ENCODE measurements around the gene SLC24A3.

SLC24A3 gene

DNA sequence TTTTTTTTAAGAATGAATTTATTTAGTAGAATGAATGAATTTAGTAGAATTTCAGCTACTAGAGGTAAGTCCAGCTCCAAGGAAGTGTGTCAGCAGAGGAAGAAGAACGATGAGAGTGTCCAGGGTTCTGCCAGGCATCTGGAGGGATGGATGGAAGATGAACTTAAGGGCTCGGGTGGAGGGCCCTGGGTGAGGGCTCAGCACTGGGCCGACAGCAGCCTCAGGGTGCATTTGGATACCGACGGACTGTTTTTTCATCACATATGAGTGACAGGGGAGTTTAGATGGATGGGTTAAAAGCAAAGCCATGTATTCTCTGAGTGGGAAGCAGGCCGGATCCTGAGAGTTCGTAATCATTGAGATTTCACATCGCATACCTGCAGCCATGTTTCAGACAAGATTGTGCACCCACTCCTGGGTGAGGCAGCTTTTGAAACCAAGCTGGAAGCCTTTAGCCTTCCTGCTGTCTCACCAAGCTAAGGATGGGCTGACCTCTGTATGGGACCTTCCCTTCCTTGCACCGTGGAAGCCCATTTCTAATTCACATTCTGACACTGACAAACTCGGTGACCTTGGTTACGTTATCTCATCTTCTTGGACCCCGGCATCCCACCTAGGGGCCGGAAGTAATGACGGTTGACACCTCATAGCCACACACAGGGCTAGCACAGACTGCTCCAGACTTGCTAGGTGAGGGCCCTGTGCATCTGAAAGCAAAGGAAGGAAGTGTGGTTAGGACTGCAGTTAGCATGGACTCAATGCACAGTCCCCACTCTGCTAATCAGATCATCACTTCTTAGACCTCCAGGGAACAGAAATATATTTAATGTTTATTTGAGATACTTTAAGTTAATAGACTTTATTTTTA, 228.5 kb downstream of the SLC24A3 start:
- no peak for TF ChIP-seq CTCF (IDR thresholded peaks at IDR 0.05)
- Mint-ChIP-seq H3K27me3 (ENCODE audit: low read depth, poor library complexity) (peaks cover 9% of the 10 kb centered on the region), H3K4me1 (peaks cover 22% of the 10 kb centered on the region), H3K36me3 (ENCODE audit: low read depth) (peaks cover 8% of the 10 kb centered on the region), H3K27ac (no peak overlapping the region), H3K9me3 (peaks cover 34% of the 10 kb centered on the region), H3K4me3 (no peak overlapping the region)
- DNase-seq: no peak

DNA sequence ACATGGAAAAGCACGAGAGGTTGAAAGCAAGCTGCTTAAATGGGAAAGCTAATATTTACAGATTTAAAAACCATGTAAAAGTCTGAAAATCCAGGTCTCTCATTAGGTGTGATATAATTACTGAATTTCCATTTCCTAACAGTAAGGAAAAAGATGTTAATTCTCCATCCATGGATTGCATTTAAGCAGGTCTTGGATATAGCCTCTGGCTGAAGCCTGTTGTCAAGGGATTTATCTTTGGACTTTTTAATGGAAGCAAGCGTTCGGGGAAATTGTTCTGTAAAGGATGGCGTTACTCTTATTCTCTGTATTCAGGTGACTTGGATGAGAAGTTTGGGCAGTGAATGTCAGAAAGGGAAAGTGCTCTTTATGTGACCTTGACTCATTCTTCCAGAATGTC, 233.8 kb downstream of the SLC24A3 start:
- Mint-ChIP-seq H3K4me1 (peaks cover 22% of the 10 kb centered on the region), H3K9me3 (peaks cover 28% of the 10 kb centered on the region)

GRCh38 chr20:19448632-19449031, 236.2 kb downstream of the SLC24A3 start:
- Mint-ChIP-seq H3K27ac (peak overlapping the region; percentile 85), H3K4me3 (no peak overlapping the region), H3K36me3 (ENCODE audit: low read depth) (no peaks in the 10 kb centered on the region), H3K9me3 (peaks cover 13% of the 10 kb centered on the region), H3K27me3 (ENCODE audit: low read depth, poor library complexity) (peaks cover 7% of the 10 kb centered on the region), H3K4me1 (peaks cover 44% of the 10 kb centered on the region)
- no peak for DNase-seq
- TF ChIP-seq CTCF (IDR thresholded peaks at IDR 0.05): no peak

More for the DNA sequence above, 233.8 kb downstream of the SLC24A3 start:
- no peak for TF ChIP-seq CTCF (IDR thresholded peaks at IDR 0.05)
- no peak overlapping the region for H3K27ac Mint-ChIP-seq
- H3K4me3 Mint-ChIP-seq: no peak overlapping the region
- peaks cover 8% of the 10 kb centered on the region for H3K36me3 Mint-ChIP-seq (ENCODE audit: low read depth)
- peaks cover 7% of the 10 kb centered on the region for H3K27me3 Mint-ChIP-seq (ENCODE audit: low read depth, poor library complexity)
- DNase-seq: no peak

- Mint-ChIP-seq H3K27ac (peak overlapping the region; percentile 85), H3K36me3 (ENCODE audit: low read depth) (no peaks in the 10 kb centered on the region), H3K4me1 (peaks cover 48% of the 10 kb centered on the region), H3K27me3 (ENCODE audit: low read depth, poor library complexity) (peaks cover 7% of the 10 kb centered on the region), H3K9me3 (peaks cover 9% of the 10 kb centered on the region), H3K4me3 (no peak overlapping the region)
- no peak for DNase-seq
- TF ChIP-seq CTCF (IDR thresholded peaks at IDR 0.05): no peak
Measured at GRCh38 chr20:19449051-19449450, 236.6 kb downstream of the SLC24A3 start.

GRCh38 chr20:19451231-19451922, 238.9 kb downstream of the SLC24A3 start:
- H3K36me3 Mint-ChIP-seq (ENCODE audit: low read depth): peaks cover 10% of the 10 kb centered on the region
- H3K27ac Mint-ChIP-seq: peak overlapping the region; percentile 68
- no peak for TF ChIP-seq CTCF (IDR thresholded peaks at IDR 0.05)
- peaks cover 71% of the 10 kb centered on the region for H3K4me1 Mint-ChIP-seq
- H3K4me3 Mint-ChIP-seq: peak overlapping the region; percentile 35
- no peak for DNase-seq
- peaks cover 4% of the 10 kb centered on the region for H3K27me3 Mint-ChIP-seq (ENCODE audit: low read depth, poor library complexity)
- peaks cover 14% of the 10 kb centered on the region for H3K9me3 Mint-ChIP-seq
